Upper lobe of left lung (tissue), 6 donors: ENCODE measurements around the gene C10orf88. TPM values are rescaled to one million over a fixed set of nuclear protein-coding genes. Genes with fewer than 3 reads are reported as not detected.

ENCODE experiments used
- ATAC-seq, 2 donors: fragments of 200-7000 bp; cut with Tn5 transposase; one replicate each; pipeline ENCODE4 v1.9.1; 2022; ENCODE audit warnings: mild to moderate bottlenecking in 2 of 2, moderate library complexity in 2 of 2; ENCODE audit not compliant: low FRiP score in 2 of 2
- DNase-seq, 2 donors: peaks; one replicate each; pipeline ENCODE4 v3.0.0-alpha.2; 2019 to 2020
- H3K27ac ChIP-seq, 4 donors: fragments of 200-600 bp; sonication (generic); one replicate each; pipeline ENCODE4 v1.5.1; 2016 to 2019
- H3K27me3 ChIP-seq, 4 donors: fragments of 200-600 bp; sonication (generic); one replicate each; pipeline ENCODE4 v1.5.1; 2017 to 2019
- H3K36me3 ChIP-seq, 4 donors: fragments of 200-600 bp; sonication (generic); one replicate each; pipeline ENCODE4 v1.5.1; 2016 to 2019
- H3K4me1 ChIP-seq, 4 donors: fragments of 200-600 bp; sonication (generic); one replicate each; pipeline ENCODE4 v1.5.1; 2018 to 2019
- H3K4me3 ChIP-seq, 4 donors: fragments of 200-600 bp; sonication (generic); one replicate each; pipeline ENCODE4 v1.5.1; 2017 to 2019; ENCODE audit warnings: mild to moderate bottlenecking in 2 of 4, moderate library complexity in 1 of 4
- H3K9me3 ChIP-seq, 4 donors: fragments of 200-600 bp; sonication (generic); one replicate each; pipeline ENCODE4 v1.5.1; 2018 to 2019
- EP300 ChIP-seq, 4 donors: sonication (generic); formaldehyde crosslinking; IDR thresholded peaks; one replicate each; pipeline ENCODE4 v1.5.1; 2017; ENCODE audit warnings: antibody characterized with exemption in 4 of 4, control low read depth in 2 of 4
- POLR2A ChIP-seq, 4 donors: fragments of 450-650 bp; IDR thresholded peaks; one replicate each; pipeline ENCODE4 v1.5.1; 2016 to 2017; ENCODE audit warnings: antibody characterized with exemption in 4 of 4, mild to moderate bottlenecking in 2 of 4
- POLR2AphosphoS5 ChIP-seq, 2 donors: sonication (generic); formaldehyde crosslinking; IDR thresholded peaks; one replicate each; pipeline ENCODE4 v1.5.1; 2017; ENCODE audit warnings: antibody characterized with exemption in 2 of 2
- total RNA-seq, 6 donors: library from RNA; depleted of rRNA in 4 of 6; stranded (reverse); fragments of >200 nt in 4 of 6; gene quantifications; one replicate each; pipeline versions ENCODE4 v1.1.0 to v1.2.1, GENCODE V29; 2016 to 2021
- TF ChIP-seq, protein P1 (sequence below), 6 experiments: fragments of 450-650 bp in 4 of 6; fragments of 200-600 bp in 2 of 6; sonication (generic) in 2 of 6; IDR thresholded peaks; one replicate each; pipeline ENCODE4 v1.5.1; 2016 to 2019; ENCODE audit warnings: antibody characterized with exemption in 6 of 6
- donor health status: DM: no; HTN: no; CAD: no; lungs with moderate emphysema.
- donor health status: DM: no; HTN: yes; CAD: no; lungs with severe emphysema.

The C10orf88 gene
- total RNA-seq, 6 donors from 2014 or later, result 3.9 to 8.8 (median 5.4) TPM

DNA sequence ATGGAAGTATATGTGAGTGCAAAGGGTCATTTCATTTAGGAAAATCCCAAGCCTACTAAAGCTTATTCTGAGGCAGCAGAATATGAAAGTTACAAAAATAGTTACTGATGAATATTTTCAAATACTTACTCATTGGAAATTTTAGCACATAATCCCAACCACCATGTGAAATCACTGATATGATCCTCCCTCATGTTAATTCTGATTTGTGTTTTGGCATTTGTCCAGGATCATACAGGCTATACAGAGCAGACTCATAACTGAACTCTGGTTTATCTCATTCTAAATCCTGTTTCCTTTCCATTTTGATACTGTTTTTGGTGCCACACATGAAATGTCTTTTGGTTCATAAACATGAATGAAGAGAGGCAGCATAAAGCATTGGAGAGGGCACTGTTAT lies 71.3 kb downstream of the C10orf88 start:
- Histone ChIP-seq H3K36me3 (no peaks in the 10 kb centered on the region), H3K27ac (no peak overlapping the region), H3K4me3 (no peak overlapping the region), H3K4me1 (peaks cover 7 to 20% (median 13%) of the 10 kb centered on the region in 4 donors), H3K27me3 (no peaks in the 10 kb centered on the region), H3K9me3 (no peaks in the 10 kb centered on the region)
- no peak for DNase-seq
- TF ChIP-seq, protein P1, sequence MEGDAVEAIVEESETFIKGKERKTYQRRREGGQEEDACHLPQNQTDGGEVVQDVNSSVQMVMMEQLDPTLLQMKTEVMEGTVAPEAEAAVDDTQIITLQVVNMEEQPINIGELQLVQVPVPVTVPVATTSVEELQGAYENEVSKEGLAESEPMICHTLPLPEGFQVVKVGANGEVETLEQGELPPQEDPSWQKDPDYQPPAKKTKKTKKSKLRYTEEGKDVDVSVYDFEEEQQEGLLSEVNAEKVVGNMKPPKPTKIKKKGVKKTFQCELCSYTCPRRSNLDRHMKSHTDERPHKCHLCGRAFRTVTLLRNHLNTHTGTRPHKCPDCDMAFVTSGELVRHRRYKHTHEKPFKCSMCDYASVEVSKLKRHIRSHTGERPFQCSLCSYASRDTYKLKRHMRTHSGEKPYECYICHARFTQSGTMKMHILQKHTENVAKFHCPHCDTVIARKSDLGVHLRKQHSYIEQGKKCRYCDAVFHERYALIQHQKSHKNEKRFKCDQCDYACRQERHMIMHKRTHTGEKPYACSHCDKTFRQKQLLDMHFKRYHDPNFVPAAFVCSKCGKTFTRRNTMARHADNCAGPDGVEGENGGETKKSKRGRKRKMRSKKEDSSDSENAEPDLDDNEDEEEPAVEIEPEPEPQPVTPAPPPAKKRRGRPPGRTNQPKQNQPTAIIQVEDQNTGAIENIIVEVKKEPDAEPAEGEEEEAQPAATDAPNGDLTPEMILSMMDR (IDR thresholded peaks at IDR 0.05), result no peak
- TF ChIP-seq EP300 (IDR thresholded peaks at IDR 0.05) (no peak), POLR2A (IDR thresholded peaks at IDR 0.05) (no peak), POLR2AphosphoS5 (IDR thresholded peaks at IDR 0.05) (no peak)
- ATAC-seq, result no peak

Other genes starting within 250 kb of the C10orf88 start
- 1 to 10 TPM in 3 of 6 donors, under 1 TPM in 2, not detected in 1; 0.30 to 4.2 (median 1.1) TPM for gene CUZD1, start 108.4 kb downstream of the C10orf88 start, total RNA-seq
- 10 to 100 TPM in 1 of 6 donors, 1 to 10 TPM in 5; 1.5 to 10.5 (median 3.4) TPM for gene FAM24B, start 74.6 kb downstream of the C10orf88 start, total RNA-seq
- gene FAM24A, start 43.6 kb downstream of the C10orf88 start, total RNA-seq, result not detected
- 1 to 10 TPM; 1.4 to 6.2 (median 3.7) TPM for gene PSTK, start 26.2 kb upstream of the C10orf88 start, total RNA-seq
- 10 to 100 TPM in 4 of 6 donors, 1 to 10 TPM in 2; 4.9 to 19.4 (median 15.0) TPM for gene IKZF5, start 54.6 kb upstream of the C10orf88 start, total RNA-seq
- 10 to 100 TPM; 10.4 to 48.2 (median 30.2) TPM for gene ACADSB, start 54.8 kb upstream of the C10orf88 start, total RNA-seq
- gene HMX3, start 181.7 kb upstream of the C10orf88 start, total RNA-seq, result not detected
- gene HMX2, start 193.9 kb upstream of the C10orf88 start, total RNA-seq, result not detected
- 100 to 1,000 TPM in 1 of 6 donors, 10 to 100 TPM in 5; 41.0 to 138 (median 52.4) TPM for gene BUB3, start 200.2 kb upstream of the C10orf88 start, total RNA-seq